NK-92 (cell line): ENCODE data around the gene AQP6.

Source experiments
- DNase-seq: peaks from one replicate; lab custom pipeline; 2025; ENCODE audit not compliant: unreplicated experiment; lab: John Stamatoyannopoulos, UW

Gene AQP6, protein sequence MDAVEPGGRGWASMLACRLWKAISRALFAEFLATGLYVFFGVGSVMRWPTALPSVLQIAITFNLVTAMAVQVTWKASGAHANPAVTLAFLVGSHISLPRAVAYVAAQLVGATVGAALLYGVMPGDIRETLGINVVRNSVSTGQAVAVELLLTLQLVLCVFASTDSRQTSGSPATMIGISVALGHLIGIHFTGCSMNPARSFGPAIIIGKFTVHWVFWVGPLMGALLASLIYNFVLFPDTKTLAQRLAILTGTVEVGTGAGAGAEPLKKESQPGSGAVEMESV

DNA sequence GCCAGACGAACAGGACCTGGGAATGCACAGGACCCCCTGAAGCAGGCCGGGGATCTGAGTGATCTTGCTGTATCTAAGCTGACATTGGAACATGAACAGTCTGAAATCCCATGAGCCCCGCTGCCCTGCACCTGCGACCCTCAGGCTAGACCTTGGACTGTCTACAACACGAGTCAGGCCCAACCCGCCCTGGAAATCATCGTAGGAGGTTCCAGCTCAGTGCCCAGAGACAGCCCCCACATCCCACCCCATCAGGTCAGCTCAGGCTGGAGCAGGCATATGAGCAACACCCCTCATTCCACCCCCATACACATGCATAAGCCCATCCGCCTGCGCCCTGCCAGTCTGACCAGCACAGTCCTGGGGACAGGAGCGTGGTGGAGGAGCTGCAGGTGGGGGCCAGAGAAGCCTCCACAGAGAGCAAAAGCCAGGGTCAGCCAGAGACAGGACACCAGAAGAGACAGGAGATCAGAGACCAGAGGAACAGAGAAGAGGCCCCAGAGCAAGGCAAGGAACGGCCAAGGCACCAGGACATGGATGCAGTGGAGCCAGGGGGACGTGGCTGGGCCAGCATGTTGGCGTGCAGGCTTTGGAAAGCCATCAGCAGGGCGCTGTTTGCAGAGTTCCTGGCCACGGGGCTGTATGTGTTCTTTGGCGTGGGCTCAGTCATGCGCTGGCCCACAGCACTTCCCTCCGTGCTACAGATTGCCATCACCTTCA is at the start of gene AQP6:
AQP6 (plus strand) TSS at position 307 of the 720 bp plus-strand sequence; CDS start at position 534, 227 bp downstream.
- DNase-seq, result no peak

DNA sequence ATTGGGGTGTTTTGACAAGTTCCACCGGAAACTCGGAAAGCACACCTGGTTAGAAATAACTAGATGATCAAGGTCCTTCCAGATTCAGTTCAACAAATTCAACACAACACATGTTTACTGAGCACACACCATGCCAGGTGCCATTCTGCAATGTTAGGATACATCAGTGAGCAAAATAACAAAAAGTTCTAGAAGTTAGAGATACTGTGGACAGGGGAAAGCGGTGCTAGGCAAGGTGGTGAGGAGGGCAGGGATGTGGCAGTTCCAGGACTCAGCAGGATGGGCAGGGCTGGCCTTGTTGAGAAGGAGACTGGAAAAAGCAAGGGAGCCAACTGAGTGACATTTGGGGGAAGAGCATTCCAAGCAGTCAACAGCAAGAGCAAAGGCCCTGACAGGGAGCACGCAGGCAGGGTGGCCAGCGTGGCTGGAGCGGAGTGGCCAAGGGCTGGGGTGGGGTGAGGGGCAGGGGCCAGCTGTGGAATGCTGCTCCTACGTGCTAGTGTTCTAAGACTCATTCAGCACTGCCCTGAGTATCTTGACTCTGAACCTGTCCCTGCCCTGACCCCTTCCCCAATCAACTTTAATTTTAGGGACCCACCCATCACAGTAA is 49.6 kb upstream of the AQP6 start:
- DNase-seq, result no peak

DNA sequence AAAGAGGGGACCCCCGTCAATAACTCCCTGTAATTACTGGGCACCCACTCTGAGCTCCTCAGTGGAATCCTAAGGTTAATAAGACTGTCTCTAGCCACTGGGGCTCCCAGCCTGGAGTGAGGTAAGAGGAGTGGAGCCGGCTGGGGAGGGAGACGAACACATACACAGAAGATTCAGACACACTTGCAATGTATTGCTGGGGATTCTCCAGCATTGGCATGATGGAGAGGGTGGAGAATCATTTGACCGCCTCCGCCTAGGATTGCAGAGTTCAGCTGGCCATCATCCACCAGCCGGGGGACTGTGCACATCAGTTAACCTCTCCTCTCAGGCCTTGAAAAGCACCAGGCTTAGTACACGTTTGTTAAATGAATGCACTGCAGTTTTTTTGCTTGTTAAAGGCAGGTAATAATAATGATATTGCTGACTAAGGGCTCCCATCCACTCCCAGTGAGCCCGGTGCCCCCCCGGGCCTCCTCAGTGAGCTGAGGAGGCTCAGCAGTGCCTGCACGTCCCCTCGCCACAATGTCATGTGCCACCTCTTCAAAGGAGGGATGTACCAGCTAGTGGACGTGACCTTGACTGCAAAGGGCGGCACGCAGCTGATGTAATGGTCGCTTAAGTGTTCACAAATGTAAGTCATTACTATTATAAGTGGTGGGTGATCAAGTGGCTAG is 48.7 kb upstream of the AQP6 start:
- no peak for DNase-seq

DNA sequence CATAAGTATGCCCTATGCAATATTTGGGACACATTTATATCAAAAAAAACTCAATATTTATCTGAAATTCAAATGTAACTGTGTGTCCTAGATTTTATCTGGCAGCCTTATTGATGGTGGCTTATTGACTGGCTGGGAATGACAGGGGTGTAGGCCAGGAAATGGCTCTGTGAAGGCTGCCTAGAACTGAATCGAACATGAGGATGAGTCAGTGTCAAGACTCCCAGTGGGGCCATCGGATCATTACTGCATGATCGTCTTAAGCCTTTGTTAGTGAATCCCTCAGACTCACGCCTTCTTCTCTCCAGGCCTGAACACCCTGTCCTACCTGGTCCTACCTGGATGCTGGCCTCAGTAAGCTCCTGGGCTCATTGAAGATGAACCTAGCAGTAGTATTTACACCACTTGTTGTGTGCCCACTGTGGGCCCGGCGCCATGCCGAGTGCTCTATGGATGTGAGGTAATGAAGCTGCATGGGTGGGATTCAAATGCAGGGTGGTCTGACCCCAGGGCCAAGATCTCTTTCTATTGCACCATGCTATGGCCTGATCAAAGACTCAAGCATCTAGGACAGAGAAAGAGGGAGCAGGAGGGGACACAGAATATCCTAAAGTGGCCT is 48.0 kb upstream of the AQP6 start:
- no peak for DNase-seq

DNA sequence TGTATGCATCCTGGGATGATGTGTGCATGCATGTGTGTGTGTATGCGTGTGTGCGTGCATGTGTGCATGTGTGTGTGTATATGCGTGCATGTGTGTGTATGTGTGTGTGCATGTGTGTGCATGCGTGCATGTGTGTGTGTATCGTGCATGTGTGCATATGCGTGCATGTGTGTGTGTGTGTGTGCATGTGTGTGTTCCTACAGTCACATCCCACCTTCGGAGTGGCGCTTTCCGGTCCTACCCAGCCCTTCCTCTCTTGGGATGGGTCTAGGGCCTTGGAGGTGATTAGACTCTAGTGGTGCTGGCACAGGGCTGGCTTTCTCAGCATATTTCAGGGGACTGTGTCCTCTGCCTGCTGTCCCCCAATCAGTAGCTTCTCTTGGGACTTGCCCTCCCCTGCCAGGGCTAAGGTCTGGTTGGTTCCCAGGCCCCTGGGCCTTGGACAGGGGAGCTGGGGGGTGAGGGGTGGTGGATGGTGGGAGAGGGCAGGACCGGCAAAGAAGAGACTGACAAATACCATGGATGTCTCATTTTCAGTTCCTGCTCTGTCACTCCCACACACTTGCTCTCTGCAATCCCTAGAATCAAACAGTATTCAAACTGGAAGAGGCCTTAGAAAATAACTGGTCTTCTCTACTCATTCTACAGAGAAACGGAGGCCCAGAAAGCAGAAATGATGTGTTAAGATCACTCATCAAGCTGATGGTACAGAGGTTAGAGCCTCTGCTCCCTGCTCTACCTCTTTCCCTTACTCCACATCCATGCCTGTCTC is 47.1 kb upstream of the AQP6 start:
- no peak for DNase-seq

DNA sequence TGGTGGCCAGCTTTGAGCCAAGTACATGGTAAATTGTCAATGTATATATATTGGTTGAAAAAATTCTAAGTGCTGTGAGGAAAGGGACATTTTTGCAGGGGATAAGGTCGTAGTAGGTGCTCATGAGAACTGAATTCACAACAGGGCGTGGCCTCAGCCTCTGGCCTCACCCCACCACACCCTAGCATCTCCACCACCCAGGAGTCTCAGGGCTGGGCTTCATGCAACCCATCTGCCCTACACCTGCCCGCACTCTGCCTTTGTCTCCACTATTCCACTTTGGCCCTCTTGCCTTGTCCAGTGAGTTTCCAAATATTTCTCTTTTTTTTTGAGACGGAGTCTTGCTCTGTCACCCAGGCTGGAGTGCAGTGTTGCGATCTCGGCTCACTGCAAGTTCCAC is 44.3 kb upstream of the AQP6 start:
- DNase-seq, result no peak

DNA sequence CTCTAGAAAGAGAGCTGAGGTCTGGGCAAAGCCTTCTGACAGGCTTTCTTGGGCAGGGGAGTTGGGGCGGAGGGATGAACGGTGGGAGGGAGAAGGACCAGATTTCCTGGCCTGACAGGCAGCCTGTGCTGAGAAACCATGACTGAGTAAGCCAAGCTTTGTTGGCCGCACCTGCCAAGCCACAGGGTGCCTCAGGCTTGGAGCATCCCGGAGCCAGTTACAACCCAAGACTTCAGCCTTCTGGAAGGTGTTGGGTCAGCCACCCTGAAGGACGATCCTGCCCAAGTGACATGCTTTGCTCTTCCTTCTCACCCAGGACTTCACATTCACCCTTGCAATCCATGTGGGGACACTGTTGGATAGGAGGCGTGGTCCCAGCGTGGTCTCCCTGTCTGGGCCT is 43.2 kb upstream of the AQP6 start:
- DNase-seq, result no peak

DNA sequence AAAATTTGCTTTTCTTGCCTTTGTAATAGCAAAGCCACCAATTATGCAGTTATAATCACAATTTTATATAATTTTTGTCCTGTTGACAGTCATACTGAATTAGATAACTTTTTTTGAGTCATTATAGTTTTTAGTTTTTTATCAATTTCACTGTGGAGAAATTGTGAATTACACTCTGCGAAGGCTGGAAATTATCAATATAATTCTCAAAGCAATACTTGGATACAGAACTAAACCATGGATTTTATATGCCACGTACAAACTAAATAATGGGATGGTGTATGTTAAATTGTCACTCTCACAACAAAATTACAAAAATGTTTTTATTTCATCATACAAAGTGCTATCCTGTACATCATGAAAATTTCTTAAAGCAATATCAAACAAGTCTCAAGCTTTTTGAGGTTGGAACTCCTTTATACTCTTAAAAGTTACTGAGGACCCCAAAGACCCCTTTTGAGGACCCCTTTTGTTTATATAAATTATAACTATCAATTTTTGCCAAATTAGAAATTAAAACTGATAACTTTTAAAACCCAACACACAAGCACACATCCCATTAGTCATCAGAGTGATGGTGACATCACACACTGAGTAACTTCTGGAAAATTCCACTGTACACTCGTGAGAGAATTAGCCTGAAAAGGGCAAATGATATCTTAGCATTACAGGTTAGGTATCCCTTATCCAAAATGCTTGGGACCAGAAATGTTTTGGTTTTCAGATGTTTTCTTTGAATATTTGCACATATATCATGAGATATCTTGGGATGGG is 42.0 kb upstream of the AQP6 start:
- DNase-seq, result no peak

DNA sequence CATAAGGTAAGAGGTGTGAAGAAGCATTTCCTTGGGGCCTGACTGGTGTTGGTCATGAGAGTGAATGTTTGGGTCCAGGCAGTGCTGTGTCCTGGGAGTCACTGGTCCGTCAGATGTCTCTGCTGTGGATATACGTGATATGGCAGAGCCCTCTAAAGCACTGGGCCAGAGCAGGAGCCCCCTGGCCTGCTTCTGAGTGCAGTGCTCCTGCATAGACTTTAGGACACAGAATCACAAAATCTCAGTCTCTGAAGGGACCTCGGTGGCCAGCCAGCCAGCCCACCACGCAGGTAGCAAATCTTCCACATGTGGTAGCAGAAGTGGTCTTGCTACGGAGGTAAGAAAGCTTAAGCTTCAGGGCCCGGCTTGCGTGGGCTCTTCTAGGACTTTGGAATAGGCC is 40.7 kb upstream of the AQP6 start:
- DNase-seq, result no peak

DNA sequence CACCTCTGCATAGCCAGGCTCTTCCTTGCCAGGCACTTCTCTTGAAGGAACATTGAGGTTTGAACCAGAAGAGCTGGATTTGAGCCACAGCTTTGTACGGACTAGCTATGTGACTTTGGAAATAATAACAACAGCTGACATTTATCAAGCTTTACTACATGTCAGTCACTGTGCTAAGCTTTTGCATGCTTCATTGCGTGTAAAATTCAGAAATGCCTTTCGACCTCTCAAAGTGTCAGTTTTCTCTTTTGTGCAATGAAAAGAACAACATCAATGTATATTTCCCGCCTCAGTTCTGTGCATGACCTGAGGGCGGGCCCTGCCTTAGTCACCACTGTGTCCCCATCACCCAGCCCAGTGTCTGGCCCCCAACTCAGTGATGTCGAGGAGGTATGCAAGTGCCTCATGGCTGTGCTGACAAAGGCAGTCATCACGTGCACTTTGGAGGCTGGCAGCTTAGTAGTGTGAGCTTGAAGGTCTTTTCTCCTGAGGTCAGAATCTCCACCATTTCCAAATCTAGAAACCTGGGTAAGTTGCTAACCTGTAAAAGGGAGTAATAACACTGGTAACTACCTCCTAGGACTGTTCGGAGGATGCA is 40.1 kb upstream of the AQP6 start:
- DNase-seq, result no peak

DNA sequence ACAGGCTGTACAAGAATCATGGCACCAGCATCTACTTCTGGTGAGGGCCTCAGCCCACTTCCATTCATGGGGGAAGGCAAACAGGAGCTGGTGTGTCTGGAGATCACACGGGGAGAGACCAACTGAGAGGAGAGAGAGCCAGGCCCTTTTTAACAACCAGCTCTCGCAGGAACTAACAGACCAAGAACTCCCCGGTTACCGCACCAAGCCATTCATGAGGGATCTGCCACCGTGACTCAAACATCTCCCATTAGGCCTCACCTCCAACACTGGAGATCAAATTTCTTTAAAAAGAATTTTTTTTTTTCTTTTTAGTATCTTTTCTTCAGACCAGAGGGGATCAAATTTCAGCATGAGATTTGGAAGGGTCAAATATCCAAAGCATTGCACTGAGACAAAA is 39.0 kb upstream of the AQP6 start:
- no peak for DNase-seq

DNA sequence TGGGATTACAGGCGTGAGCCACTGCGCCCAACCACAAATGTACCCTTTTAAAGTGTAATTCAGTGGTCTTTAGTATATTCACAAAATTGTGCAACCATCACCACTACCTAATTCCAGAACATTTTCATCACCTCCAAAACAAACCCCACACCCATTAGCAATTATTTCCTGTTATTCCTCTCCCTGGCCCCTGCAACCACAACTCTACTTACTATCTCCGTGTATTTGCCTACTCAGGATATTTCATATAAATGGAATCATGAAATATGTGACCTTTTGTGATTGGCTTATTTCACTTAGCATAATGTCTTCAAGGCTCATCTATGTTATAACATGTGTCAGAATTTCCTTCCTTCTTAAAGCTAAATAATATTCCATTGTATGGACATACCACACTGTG is 38.2 kb upstream of the AQP6 start:
- no peak for DNase-seq

DNA sequence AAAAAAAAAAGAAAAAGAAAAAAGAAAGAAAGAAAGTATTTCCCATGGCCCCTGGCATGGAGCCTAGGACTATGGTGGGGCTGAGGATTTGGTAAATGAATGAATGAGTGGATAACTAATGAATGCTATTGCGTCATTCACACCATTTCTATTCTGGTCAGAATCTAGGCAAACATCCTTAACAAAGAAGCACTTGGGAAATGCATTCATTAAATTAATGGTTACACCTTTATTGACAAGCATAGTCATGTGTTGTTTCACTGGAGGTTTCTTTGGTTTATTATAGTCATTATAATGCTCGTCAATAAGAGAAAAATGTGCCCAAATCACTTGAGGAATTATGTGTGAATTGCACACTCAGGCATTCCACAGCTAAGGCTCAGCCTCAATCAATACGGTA is 35.8 kb upstream of the AQP6 start:
- DNase-seq, result no peak

DNA sequence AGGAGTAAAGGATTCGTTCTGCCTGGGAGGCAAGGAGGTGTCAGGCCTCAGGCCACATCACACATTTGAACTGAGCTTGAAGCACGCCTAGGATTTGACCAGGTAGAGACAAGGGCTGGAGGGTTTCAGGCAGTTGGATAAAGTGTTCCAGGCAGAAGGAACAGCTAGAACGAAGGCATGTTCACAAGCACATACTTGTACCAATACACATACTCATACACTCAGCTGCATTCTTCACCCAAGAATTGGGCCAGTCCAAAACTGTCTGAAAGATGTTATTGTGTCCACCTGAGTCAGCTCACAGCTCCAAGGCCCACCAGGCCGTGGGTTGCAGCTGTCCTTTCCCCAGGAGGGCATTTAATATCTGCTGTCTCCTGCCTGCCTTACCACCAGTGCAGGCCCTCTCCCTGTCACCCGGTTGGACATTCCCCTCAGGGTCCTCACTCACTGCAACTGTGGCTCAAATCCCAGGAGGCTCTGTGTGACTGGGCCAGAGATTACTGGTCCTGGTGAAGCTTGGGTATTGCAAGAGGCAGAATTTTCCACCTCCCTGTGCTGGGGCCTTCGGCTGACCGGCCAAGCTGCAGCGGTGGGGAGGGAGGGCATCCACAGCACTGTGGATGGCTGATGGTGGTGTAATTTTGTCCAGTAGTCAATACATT is 35.0 kb upstream of the AQP6 start:
- no peak for DNase-seq

DNA sequence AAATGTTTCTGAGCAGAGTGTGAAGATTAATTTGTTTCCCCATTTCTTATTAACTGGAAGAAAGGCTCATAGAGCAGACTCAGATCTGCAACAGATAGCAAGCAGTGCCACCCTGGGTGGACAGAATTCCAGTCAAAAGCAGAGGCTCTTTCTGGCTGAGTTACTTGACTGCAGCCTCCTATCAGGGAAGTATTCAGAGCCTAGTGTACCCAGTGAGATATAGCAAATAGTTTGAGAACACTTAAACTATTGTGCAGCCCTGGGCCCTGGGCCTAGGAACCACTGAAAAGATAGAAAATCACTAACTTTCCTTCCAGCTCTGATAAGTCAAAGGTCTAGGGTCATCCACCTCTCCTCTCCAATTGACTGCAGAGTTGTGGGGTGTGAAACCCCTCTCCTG is 33.4 kb upstream of the AQP6 start:
- DNase-seq, result no peak

DNA sequence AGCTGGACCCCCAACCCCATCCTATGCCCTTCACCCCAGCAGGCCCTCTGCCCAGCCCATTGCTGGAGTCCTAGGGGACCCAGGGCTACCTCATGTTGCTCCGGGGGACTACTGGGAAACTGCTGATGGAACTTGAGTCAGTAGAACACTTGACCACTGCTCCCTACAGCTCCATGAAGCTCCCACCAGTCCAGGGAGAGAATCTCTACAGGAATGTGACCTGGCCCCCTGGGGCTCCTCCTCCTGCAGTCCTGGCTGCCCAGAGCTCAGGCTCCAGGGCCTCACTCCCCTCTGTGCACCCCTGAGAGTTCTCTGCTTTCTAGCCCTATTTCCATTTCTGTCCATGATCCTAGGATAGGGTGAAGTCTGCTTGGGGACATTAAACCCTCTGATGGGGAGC is 33.0 kb upstream of the AQP6 start:
- no peak for DNase-seq

DNA sequence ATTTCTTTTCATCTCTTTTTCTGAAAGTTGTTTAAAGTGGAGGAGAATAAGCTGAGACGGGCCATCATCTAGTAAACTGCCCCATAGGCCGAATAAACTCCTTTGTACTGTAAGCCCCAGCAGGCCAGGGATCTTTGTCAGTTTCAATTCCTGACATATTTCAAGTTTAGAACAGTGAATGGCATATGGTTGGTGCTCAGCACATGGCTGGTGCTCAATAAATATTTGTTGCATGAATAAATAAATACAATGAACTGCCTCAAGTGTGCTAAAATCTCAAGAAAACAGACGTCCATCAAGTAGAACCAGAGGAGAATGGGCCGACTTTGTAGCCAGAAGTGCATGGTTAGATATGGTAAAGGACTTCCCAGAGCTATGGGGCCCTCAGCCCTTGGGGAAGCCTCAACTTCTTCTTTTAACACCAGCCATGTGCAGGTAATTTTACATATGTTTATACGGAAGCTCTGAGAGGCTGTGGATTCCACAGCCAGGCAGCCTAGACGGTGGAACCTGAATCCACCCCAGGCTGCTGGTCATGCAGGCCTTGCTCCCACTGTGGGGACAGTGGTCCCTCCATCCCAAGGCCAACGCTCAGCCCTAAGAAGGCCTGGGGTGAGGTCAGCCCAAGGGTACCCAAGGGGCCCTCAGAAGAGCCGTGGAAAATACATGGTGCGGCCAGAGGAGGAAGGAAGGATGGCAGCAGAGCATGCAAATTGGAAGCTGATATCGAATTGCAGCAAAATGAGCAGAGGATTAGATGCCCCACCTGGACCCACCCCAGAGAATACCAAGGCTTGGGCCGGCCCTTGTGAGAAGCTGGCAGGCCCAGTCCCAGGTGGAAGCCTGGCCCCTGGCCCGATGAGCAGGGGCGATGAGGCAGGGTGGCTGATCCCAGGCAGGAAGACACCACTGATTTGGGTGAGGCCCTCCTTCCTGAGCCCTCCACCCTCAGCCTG is 30.9 kb upstream of the AQP6 start:
- DNase-seq, result no peak

DNA sequence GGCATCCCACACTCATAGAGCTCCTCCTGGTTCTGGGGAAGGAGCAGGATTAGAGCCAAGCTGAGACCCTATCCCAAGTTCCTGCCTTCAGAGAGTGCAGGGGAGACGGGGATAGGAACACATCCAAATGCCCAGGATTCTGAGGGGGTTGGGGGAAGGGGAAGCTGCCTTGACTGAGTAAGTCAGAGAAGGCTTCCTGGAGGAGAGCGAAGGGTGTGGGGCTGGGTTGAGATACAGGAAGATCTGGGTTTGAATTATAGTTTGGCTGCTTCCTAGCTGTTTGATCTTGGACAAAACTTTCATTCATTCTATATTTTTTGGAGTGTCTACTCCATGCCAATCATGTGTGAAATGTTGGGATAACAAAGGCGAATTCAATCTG is 30.2 kb upstream of the AQP6 start:
- DNase-seq, result no peak
